Stimulated activated CD4-positive, alpha-beta T cell treated with anti-CD3 and anti-CD28 coated beads, Interleukin-1b, Interleukin-23, amount 100 ng/mL, for 48 hours (primary cell): ENCODE results near the gene DAPK1.
"Not testable (repeated sequence)": the region's sequence is repeated elsewhere in the genome, so short reads cannot be mapped to it uniquely, and the experiment has no call there.

ENCODE experiments used
- DNase-seq: peaks from one replicate; pipeline ENCODE4 v3.0.0-alpha.2; 2020

The DAPK1 gene

DNA sequence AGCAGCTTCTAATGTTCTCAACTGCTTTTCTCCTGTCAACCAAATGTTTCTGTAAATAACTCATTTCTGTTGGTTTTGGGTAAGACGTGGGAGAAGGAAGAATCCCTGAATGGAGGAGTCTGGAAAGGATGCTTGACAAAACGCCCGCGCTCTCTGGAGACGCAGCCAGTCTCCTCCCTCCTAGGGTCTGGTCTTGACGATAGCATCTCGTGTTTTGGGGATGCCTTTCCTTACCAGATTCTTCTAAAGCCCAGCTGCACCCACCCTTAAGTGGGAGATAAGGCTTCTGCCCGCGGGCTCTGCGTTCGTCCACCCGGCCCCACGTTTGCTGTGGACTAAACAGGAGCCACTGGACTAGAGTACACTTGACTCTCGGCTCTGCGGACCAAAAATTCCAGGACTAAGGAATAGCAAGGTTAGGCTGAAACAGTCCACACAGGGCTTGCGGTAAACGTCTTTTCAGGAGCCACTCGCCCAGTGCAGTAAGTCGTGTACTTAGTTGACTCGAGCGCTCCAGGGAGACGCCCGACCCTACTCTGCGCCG, 227.8 kb downstream of the DAPK1 start:
- DNase-seq, result no peak

DNA sequence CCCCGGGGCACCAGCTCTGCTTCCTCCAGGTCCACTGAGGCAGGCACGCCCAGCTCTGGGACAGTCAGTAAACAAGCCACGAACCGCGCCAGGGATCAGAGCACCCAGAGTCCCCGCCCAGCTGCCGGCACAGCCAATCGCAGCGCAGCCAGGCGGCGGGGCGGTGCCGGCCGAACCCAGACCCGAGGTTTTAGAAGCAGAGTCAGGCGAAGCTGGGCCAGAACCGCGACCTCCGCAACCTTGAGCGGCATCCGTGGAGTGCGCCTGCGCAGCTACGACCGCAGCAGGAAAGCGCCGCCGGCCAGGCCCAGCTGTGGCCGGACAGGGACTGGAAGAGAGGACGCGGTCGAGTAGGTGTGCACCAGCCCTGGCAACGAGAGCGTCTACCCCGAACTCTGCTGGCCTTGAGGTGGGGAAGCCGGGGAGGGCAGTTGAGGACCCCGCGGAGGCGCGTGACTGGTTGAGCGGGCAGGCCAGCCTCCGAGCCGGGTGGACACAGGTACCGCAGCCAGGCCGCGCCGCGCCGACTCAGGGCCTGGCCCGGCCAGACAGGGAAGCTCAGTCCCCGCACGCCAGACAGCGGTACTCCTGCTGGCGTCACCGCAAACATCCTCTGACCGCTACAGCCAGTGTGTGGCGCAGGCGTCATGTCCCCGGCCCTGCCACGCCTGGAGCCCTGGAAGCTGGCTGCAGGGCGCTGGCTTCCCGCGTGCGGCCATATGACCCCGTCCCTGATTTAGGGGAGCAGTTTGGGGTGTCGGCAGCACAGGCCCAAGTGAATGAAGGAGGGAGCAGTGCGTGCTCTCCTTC, 228.4 kb downstream of the DAPK1 start, which contains the start of gene CTSL:
TSS of gene CTSL (plus strand) at position 220 of the 810 bp plus-strand sequence. CDS start 1,485 bp downstream, outside the sequence.
- DNase-seq, result peak; percentile 51

DNA sequence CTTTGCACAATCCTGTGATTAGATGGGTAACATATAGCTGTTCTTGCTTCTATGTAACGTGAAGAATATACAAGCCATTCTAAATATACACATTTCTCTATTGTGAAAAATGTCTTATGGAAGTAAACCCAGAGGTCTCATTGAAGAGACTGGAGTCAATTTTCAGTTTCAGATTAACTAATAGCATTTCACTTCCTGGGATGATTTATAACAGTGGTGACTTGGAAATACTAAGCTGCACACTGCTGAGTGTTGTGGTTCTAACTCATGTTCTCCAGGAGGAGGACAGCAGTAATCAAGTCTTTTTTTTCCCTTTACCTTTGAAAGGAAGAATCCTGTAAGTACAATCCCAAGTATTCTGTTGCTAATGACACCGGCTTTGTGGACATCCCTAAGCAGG, 231.6 kb downstream of the DAPK1 start:
- no peak for DNase-seq

GRCh38 chr9:87731321-87731720, 233.7 kb downstream of the DAPK1 start:
- DNase-seq, result no peak

- DNase-seq, result no peak
These were observed 234.7 kb downstream of the DAPK1 start for GRCh38 chr9:87732344-87732743.

DNA sequence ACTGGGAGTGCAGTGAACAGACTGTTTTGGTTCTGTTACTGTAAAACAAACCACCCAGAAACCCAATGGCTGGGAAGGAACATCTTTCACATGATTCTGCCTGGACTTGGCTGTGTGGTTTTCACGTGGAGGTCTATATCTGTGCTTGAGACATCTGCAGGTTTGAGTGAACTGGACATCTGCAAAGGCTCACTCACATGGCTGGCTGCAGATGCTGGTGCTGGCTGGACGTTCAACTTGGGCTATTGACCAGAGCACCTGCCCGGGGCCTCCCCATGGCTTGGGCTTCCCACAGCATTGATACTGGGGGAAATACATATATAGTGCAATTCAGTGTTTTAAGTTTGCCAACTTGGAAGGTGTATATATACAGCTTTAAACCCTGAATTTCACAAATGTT, 235.1 kb downstream of the DAPK1 start:
- no peak for DNase-seq

DNA sequence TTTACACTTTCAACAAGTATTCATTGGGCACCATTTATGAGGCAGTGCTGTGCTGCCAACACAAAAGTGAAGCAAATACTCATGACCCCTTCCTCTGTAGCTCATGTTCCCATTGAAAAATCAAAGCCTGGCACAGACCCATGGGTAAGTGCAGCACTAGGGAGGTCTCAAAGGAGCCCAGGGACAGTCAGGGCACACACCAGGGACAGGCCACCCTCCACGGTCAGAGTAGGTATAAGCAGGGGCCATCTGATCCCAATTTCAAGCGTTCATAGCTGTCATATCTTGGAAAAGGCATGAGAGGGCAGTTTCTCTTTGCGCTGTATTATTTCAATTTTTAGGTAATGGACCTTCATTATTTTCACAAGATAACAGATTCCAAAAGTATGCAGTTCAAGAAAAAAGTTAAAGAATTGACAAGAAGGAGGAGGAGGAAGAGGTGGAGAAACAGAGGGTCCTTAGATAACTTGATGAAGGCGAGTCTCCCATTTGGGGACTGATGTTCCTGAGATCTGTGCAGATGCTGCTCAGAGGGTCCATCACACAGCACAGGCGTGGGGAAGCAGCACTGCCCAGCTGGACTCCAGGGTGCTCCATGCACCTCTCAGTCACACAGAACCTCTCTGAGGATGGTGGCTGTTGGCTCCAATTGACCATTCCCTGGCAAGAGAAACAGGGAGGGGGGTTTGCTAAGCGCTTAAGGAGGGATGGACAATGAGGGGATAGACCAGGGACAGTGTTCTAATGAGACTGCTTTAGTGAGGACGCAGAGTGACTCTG, 235.8 kb downstream of the DAPK1 start:
- DNase-seq, result no peak

DNA sequence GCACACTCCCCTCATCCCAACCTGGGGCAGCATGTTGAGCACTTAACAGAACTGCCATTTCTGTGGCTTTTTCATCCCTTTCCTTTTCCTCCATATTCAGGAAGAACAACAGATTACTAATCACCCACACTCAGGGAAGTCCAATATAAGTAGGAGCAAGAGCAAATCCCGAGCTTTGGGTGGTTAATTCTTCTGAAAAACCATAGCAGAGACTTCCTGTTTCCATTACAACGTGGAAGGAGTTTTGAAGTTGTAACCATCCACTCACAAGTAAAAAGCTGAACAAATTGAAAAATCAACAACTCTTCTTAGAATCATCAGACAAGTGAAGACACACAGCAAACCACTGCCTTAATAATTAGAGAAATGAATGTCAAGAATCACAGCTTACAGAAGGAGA, 236.4 kb downstream of the DAPK1 start:
- no peak for DNase-seq

GRCh38 chr9:87739546-87739945, 241.9 kb downstream of the DAPK1 start:
- DNase-seq, result no peak

GRCh38 chr9:87740209-87740608, 242.5 kb downstream of the DAPK1 start:
- DNase-seq, result no peak

- DNase-seq, result no peak
These were observed 243.7 kb downstream of the DAPK1 start for GRCh38 chr9:87741326-87741725.

DNA sequence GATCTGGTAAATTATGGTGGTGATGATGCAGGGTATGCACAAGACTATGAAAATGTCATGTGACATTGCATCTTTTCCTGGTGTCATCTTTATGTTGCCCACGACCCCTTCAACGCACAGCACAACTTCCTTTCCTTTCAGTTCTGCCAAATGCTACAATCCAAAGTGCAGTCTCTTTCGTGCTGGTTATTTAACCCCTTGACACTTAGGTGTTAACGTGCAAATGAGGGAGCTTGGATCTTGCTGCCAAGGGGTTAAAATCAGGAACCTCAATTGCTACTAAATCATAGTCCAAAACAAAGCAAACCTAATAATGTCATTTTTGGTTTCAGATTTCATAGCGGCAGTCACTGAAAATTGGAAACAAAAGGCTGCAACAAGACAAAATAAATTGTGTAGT, 244.2 kb downstream of the DAPK1 start:
- DNase-seq, result no peak

- no peak for DNase-seq
These were observed 245.3 kb downstream of the DAPK1 start for GRCh38 chr9:87742813-87743428.

GRCh38 chr9:87744247-87744646, 246.6 kb downstream of the DAPK1 start:
- not testable (repeated sequence) for DNase-seq

DNA sequence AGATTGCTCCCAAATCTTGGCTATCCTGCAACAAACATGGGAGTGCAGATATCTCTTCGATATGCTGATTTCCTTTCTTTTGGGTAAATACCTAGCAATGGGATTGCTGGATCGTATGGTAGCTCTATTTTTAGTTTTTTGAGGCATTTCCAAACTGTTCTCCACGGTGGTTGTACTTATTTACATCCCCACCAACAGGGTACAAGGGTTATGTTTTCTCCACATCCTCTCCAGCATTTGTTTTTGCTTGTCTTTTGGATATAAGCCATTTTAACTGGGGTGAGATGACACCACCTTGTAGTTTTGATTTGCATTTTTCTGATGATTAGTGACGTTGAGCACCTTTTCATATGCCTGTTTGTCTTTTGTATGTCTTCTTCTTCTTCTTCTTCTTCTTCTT, 248.5 kb downstream of the DAPK1 start:
- no peak for DNase-seq

DNA sequence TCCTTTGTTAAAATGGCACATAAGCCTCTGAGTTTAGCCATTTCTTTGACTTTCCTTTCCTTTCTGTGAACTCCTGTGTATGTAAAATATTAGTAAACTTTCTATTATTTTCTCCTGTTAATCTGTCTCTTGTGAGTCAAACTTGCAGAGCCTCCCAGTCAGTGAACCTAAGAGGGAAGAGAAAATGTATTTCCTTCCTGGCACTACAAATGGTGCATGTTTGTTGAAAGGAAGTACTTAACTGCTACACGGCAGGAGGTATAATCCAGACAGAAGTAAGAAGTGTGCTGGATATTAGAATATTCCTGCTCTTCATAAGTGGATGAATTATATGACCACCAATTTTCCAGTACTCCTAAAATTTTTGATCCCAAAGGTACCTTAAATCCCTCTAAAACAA, 251.2 kb downstream of the DAPK1 start:
- no peak for DNase-seq

DNA sequence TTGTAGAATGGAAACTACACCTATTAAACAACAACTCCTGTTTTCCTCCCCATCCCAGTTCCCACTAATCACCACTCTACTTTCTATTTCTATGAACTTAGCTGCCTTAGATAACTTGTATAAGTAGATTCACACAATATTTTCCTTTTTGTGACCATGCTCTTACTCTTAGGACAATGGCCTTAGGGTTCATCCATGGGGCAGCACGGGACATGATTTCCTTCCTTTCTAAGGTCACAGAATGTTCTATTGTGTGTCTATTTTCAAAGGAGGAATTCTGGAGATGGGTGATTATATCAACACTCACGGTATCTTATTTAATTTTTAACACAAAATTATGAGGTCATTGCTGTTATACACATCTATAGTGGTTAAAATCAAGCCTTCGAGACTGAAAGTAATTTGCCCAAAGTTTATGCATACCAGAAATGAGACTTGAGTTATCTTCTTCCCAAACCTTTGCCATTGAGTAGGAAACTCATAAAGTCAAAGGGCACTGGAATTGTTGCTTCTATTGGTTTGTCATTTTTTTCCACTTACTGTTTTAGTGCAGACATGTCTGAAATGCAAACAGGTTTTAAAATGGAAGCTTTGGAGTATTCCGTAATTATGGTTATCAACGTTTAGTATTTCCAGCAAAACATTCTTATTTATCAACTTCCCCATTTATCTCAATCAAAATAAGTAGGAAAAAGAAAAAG, 251.8 kb downstream of the DAPK1 start:
- DNase-seq, result no peak

- DNase-seq, result no peak
These were observed 253.1 kb downstream of the DAPK1 start for GRCh38 chr9:87750726-87751125.

DNA sequence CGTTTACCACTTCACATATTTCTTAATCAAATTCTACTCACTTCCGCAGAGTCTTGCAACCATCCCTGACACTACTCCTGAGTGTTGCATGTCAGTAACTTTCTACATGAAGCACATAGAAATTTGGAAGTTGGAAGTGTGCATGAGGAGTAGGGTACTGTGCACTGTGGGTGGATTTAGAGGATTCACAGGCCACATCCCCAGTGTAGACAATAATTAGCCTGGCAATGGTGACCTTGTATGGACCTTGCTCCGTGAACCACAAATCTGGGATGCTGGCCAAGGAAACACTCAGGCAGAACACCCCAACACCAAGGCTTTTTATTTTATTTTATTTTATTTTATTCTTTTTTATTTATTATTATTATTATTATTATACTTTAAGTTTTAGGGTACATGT, 253.8 kb downstream of the DAPK1 start:
- DNase-seq, result no peak

- no peak for DNase-seq
These were observed 254.2 kb downstream of the DAPK1 start for GRCh38 chr9:87751868-87752267.

DNA sequence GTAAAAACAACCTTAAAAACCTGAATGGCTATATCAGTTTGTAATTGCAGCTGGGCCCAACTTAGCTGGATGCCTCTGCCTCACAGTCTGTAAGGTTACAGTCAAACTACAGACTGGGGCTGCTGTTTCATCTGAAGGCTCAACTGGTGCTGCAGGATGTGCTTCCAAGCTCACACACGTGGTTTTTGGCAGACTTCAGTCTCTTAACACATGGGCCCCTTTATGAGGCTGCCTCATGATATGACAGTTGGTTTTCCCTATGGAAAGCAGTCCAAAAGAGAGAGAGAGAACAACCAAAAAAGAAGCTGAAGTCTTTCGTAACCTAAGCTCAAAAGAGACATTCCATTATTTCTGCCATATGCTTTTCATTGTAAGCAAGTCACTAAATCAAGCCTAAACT, 255.6 kb downstream of the DAPK1 start:
- DNase-seq, result no peak
